ENCODE results near the gene RNF20. TPM values are rescaled to one million over a fixed set of nuclear protein-coding genes. Genes with fewer than 3 reads are reported as not detected.

RNF20 gene
- total RNA-seq, 4 donors from 2014 or later = 27.1 to 48.3 (median 35.6) TPM

- DNase-seq = no peak
- Histone ChIP-seq H3K36me3 (no peaks in the 10 kb centered on the region), H3K4me3 (no peak overlapping the region), H3K27ac (no peak overlapping the region), H3K9me3 (no peaks in the 10 kb centered on the region), H3K4me1 (no peaks in the 10 kb centered on the region), H3K27me3 (no peaks in the 10 kb centered on the region)
- TF ChIP-seq POLR2A (IDR thresholded peaks at IDR 0.05) (no peak), CTCF (IDR thresholded peaks at IDR 0.05) (no peak)
- intact Hi-C loops (cut with DNase I; ENCODE audit: low total_unique reads) = loop anchor here (10.0 kb wide), 1 partner anchor 63 kb away; no protein-coding TSS in a partner anchor
Measured at GRCh38 chr9:101528015-101528414, 5.6 kb upstream of the RNF20 start.

GRCh38 chr9:101530076-101530711, 3.5 kb upstream of the RNF20 start:
- intact Hi-C loops (cut with DNase I; ENCODE audit: low total_unique reads) = no loop called here

GRCh38 chr9:101536351-101536750, 2.7 kb downstream of the RNF20 start:
- no peak for DNase-seq
- intact Hi-C loops (cut with DNase I; ENCODE audit: low total_unique reads) = no loop called here
- H3K9me3 ChIP-seq = no peaks in the 10 kb centered on the region
- no peak overlapping the region for H3K27ac ChIP-seq
- TF ChIP-seq POLR2A (IDR thresholded peaks at IDR 0.05) = no peak
- no peak for TF ChIP-seq CTCF (IDR thresholded peaks at IDR 0.05)
- no peak overlapping the region for H3K4me3 ChIP-seq
- no peaks in the 10 kb centered on the region for H3K4me1 ChIP-seq
- no peaks in the 10 kb centered on the region for H3K27me3 ChIP-seq
- H3K36me3 ChIP-seq = no peaks in the 10 kb centered on the region

More at GRCh38 chr9:101530076-101530711, 3.5 kb upstream of the RNF20 start:
- peak; percentile 57 to 62 for DNase-seq
- Histone ChIP-seq H3K9me3 (no peaks in the 10 kb centered on the region), H3K4me3 (no peak overlapping the region), H3K36me3 (no peaks in the 10 kb centered on the region), H3K27me3 (no peaks in the 10 kb centered on the region), H3K4me1 (no peaks in the 10 kb centered on the region), H3K27ac (no peak overlapping the region)
- TF ChIP-seq CTCF (IDR thresholded peaks at IDR 0.05) = peak; percentile 81 to 83 (median 82)
- TF ChIP-seq POLR2A (IDR thresholded peaks at IDR 0.05) = no peak

GRCh38 chr9:101536938-101537337, 3.3 kb downstream of the RNF20 start:
- no peaks in the 10 kb centered on the region for H3K27me3 ChIP-seq
- no peak for DNase-seq
- H3K36me3 ChIP-seq = no peaks in the 10 kb centered on the region
- H3K9me3 ChIP-seq = no peaks in the 10 kb centered on the region
- intact Hi-C loops (cut with DNase I; ENCODE audit: low total_unique reads) = no loop called here
- no peak for TF ChIP-seq CTCF (IDR thresholded peaks at IDR 0.05)
- TF ChIP-seq POLR2A (IDR thresholded peaks at IDR 0.05) = no peak
- no peaks in the 10 kb centered on the region for H3K4me1 ChIP-seq
- no peak overlapping the region for H3K4me3 ChIP-seq
- H3K27ac ChIP-seq = no peak overlapping the region

- Histone ChIP-seq H3K27ac (no peak overlapping the region), H3K9me3 (no peaks in the 10 kb centered on the region), H3K4me3 (no peak overlapping the region), H3K4me1 (no peaks in the 10 kb centered on the region), H3K36me3 (no peaks in the 10 kb centered on the region), H3K27me3 (no peaks in the 10 kb centered on the region)
- intact Hi-C loops (cut with DNase I; ENCODE audit: low total_unique reads) = no loop called here
- DNase-seq = no peak
- TF ChIP-seq CTCF (IDR thresholded peaks at IDR 0.05) = no peak
- TF ChIP-seq POLR2A (IDR thresholded peaks at IDR 0.05) = no peak
Measured at GRCh38 chr9:101540069-101540468, 6.4 kb downstream of the RNF20 start.

All from uterus (tissue), 4 donors.